ENCODE results near the gene THOC6.

DNA sequence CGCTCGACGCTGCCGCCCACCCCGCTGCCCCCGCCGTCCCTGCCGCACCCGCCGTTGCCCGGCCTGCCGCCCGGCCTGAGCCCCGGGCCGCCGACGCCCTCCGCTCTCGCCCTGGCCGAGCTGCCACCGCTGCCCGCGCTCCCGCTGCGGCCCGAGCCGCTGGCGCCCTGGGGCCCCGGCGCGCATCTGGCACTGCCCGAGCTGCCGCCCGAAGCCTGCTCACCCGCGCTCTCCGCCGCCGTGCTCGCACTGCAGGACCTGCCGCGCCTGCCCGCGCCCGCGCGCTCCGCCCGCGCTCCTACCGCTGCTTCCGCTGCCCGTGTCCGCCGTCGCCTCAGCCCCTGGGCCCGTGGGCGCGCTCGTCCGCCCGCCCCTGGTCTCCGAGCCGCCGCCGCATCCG, 19.5 kb upstream of the THOC6 start:
- TF ChIP-seq, protein P1, sequence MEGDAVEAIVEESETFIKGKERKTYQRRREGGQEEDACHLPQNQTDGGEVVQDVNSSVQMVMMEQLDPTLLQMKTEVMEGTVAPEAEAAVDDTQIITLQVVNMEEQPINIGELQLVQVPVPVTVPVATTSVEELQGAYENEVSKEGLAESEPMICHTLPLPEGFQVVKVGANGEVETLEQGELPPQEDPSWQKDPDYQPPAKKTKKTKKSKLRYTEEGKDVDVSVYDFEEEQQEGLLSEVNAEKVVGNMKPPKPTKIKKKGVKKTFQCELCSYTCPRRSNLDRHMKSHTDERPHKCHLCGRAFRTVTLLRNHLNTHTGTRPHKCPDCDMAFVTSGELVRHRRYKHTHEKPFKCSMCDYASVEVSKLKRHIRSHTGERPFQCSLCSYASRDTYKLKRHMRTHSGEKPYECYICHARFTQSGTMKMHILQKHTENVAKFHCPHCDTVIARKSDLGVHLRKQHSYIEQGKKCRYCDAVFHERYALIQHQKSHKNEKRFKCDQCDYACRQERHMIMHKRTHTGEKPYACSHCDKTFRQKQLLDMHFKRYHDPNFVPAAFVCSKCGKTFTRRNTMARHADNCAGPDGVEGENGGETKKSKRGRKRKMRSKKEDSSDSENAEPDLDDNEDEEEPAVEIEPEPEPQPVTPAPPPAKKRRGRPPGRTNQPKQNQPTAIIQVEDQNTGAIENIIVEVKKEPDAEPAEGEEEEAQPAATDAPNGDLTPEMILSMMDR (IDR thresholded peaks at IDR 0.05): no peak
- TF ChIP-seq SIN3A (IDR thresholded peaks at IDR 0.05; ENCODE audit: borderline replicate concordance, insufficient read depth, low read depth, low read length) (no peak), POLR2AphosphoS5 (IDR thresholded peaks at IDR 0.05; ENCODE audit: low read depth, low read length) (no peak), TCF7L2 (IDR thresholded peaks at IDR 0.05; ENCODE audit: low read depth, low read length) (no peak)
- TF ChIP-seq, protein P2, sequence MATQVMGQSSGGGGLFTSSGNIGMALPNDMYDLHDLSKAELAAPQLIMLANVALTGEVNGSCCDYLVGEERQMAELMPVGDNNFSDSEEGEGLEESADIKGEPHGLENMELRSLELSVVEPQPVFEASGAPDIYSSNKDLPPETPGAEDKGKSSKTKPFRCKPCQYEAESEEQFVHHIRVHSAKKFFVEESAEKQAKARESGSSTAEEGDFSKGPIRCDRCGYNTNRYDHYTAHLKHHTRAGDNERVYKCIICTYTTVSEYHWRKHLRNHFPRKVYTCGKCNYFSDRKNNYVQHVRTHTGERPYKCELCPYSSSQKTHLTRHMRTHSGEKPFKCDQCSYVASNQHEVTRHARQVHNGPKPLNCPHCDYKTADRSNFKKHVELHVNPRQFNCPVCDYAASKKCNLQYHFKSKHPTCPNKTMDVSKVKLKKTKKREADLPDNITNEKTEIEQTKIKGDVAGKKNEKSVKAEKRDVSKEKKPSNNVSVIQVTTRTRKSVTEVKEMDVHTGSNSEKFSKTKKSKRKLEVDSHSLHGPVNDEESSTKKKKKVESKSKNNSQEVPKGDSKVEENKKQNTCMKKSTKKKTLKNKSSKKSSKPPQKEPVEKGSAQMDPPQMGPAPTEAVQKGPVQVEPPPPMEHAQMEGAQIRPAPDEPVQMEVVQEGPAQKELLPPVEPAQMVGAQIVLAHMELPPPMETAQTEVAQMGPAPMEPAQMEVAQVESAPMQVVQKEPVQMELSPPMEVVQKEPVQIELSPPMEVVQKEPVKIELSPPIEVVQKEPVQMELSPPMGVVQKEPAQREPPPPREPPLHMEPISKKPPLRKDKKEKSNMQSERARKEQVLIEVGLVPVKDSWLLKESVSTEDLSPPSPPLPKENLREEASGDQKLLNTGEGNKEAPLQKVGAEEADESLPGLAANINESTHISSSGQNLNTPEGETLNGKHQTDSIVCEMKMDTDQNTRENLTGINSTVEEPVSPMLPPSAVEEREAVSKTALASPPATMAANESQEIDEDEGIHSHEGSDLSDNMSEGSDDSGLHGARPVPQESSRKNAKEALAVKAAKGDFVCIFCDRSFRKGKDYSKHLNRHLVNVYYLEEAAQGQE (IDR thresholded peaks at IDR 0.05; ENCODE audit: insufficient read depth in 1 of 2, low read depth in 2 of 2, low read length in 1 of 2): no peak
